RWPE1 (cell line): Measurements from ENCODE around the gene SLC36A2.

ENCODE experiments used
- CTCF ChIA-PET: fragments of 350-600 bp; sonication (Branson Sonifier 250); formaldehyde crosslinking; extraction: SDS; loops from one replicate; lab custom pipeline; 2021; lab: Yijun Ruan, JAX
- POLR2A ChIA-PET: fragments of 400-600 bp; formaldehyde crosslinking; extraction: SDS; loops from one replicate; lab custom pipeline; 2020; ENCODE audit warnings: antibody characterized with exemption; ENCODE audit not compliant: low non-redundant PET; lab: Yijun Ruan, JAX
- DNase-seq: peaks from one replicate; pipeline ENCODE4 v3.0.0; 2012; ENCODE audit warnings: low spot score
- H3K27ac ChIP-seq: fragments of 450-650 bp; 2 replicates; pipeline ENCODE4 v1.5.1; 2017
- CTCF ChIP-seq: fragments of 450-650 bp; conservative IDR thresholded peaks from 2 replicates; pipeline ENCODE4 v1.5.1; 2017; ENCODE audit warnings: low read depth, mild to moderate bottlenecking

Gene SLC36A2

GRCh38 chr5:151347369-151347768 is at the start of gene SLC36A2:
TSS of gene SLC36A2 (minus strand) at chr5:151347559. CDS start at chr5:151347460, 99 bp downstream.
- POLR2A ChIA-PET: interaction anchor here (0.6 kb wide), 1 partner anchor 705 kb away, joined by 6 read pairs; no protein-coding TSS in a partner anchor
- no peak for TF ChIP-seq CTCF
- H3K27ac ChIP-seq: no peak within 1 kb of the TSS
- DNase-seq: no peak
- CTCF ChIA-PET: no interaction called here

GRCh38 chr5:151388960-151389359 is 41.6 kb upstream of the SLC36A2 start:
- TF ChIP-seq CTCF: no peak
- no peak overlapping the region for H3K27ac ChIP-seq
- CTCF ChIA-PET: no interaction called here
- POLR2A ChIA-PET: no interaction called here
- DNase-seq: no peak

- no peak overlapping the region for H3K27ac ChIP-seq
- POLR2A ChIA-PET: interaction anchor here (0.6 kb wide), 1 partner anchor 170 kb away, joined by 3 read pairs; no protein-coding TSS in a partner anchor
- DNase-seq: peak; percentile 58
- no peak for TF ChIP-seq CTCF
- CTCF ChIA-PET: interaction anchor here (0.6 to 0.7 kb wide), 3 partner anchors 9 to 101 kb away, joined by 3 to 9 read pairs (median 4); no protein-coding TSS in a partner anchor
Measured at GRCh38 chr5:151384106-151384505, 36.7 kb upstream of the SLC36A2 start.

GRCh38 chr5:151383011-151383410 is 35.7 kb upstream of the SLC36A2 start:
- TF ChIP-seq CTCF: no peak
- ChIA-PET CTCF (no interaction called here), POLR2A (no interaction called here)
- peak; percentile 38 for DNase-seq
- H3K27ac ChIP-seq: no peak overlapping the region

GRCh38 chr5:151382576-151382975 is 35.2 kb upstream of the SLC36A2 start:
- POLR2A ChIA-PET: no interaction called here
- H3K27ac ChIP-seq: no peak overlapping the region
- CTCF ChIA-PET: interaction anchor here (0.6 kb wide), 1 partner anchor 35 kb away, joined by 3 read pairs; no protein-coding TSS in a partner anchor
- no peak for TF ChIP-seq CTCF
- DNase-seq: peak; percentile 62

GRCh38 chr5:151381899-151382298 is 34.5 kb upstream of the SLC36A2 start:
- POLR2A ChIA-PET: no interaction called here
- TF ChIP-seq CTCF: no peak
- CTCF ChIA-PET: interaction anchor here (0.6 kb wide), 1 partner anchor 36 kb away, joined by 3 read pairs; no protein-coding TSS in a partner anchor

More at GRCh38 chr5:151381899-151382298, 34.5 kb upstream of the SLC36A2 start:
- no peak overlapping the region for H3K27ac ChIP-seq
- no peak for DNase-seq
